Stimulated activated CD4-positive, alpha-beta T cell treated with anti-CD3 and anti-CD28 coated beads, Interleukin-15, amount 100 ng/mL, for 1 hour (primary cell): Measurements from ENCODE around the gene CHD9NB.
"Not testable (repeated sequence)": the region's sequence is repeated elsewhere in the genome, so short reads cannot be mapped to it uniquely, and the experiment has no call there.

ENCODE experiments used
- DNase-seq, 2 donors: peaks; one replicate each; pipeline ENCODE4 v3.0.0-alpha.2; 2020; ENCODE audit warnings: low read depth in 1 of 2, low spot score in 1 of 2

CHD9NB gene

DNA sequence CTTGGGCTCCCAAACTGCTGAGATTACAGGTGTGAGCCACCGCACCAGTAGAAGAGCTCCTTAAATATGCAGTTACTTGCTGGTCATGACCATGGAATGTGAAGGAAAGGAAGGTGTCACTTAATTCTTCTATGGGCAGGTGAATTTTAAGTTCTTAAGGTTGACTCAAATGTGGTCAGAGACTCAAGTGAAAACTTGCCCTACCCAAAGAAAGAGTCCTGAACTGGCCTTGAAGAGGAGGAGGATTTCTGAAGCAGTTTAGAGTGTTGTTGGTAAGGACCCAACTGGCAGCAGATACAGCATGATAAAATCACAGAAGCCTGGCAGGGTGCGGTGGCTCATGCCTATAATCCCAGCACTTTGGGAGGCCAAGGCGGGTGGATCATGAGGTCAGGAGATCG lies 31.4 kb upstream of the CHD9NB start:
- DNase-seq: no peak

DNA sequence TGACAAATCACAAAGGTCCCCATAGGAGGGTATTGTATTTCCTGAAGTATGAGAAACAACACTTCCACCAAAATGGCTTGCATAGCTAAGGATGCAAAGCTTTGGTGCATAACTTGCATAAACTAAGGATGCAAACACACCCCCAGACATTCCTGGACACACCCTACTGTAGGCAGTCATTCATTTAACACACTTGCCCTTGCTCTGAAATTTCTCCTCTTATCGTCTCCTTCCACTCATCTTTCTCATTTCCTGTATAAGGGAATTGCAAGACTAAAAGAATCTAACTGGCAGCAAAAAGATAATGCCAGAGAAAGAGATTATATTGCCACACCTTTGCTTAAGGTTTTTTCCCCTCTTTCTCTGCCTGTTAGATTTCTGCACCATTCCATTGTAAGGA lies 30.4 kb upstream of the CHD9NB start:
- no peak for DNase-seq

DNA sequence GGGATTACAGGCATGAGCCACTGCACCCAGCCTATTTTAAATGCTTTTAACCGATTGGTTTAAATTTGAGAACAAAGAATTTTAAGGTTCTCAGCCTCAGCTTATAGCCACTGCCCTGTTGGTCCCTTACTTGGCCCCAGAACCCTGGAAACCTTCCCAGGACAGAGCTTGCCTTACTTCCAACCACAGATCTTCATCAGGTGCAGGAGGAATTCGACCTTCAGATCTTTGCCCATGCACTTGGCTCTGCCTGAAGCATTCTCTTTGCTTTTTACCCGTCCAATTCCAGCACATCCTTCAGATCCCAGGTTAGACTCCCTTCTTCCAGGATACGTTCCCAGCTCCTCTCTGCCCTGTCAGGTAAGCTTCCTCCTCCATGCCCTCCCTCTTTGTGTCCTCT lies 29.8 kb upstream of the CHD9NB start:
- no peak for DNase-seq

DNA sequence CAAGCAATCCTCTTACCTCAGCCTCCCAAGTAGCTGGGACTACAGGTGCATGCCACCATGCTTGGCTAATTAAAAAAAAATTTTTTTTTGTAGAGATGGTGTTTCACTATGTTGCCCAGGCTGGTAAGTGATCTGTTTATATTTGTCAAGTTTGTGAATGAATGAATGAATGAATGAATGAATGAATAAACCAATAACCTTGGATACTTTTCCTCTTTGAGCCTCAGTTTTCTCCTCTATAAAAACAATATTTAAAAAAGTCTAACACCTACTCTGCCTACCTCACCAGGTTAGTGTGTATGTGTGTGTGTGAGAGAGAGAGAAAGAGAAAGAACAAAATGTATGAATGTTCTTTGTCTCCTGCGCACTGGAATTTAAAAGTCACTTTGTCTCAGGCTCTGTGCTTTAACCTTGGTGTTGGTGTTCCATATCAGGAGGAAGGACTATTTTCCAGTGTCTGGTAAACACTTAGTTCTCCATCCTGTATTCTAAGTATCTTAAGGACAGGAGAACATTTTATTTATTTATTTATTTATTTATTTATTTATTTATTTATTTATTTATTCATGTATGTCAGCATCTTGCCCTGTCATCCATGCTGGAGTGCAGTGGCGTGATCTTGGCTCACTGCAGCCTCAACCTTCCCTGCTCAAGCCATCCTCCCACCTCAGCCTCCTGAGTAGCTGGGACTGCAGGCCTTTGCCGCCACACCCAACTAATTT lies 29.1 kb upstream of the CHD9NB start:
- DNase-seq: no peak

DNA sequence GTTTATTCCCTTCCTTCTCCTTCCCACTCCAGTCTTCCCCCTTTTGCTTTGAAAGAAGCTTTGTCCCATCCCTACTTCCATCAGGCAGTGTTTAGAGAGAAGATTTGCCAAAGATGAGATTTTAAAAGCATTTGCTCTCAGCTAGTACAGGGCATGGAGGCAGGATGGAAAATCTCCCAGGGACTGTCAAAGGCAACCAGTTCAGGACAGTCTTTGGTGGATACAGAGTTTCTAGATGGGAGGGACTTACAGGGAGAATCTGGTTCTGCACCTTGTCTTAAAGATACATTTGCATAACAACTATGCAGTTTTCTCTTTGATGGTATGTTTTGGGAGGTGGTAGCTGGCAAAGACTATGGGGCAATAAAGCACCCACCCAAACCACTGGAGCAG lies 28.3 kb upstream of the CHD9NB start:
- no peak for DNase-seq

DNA sequence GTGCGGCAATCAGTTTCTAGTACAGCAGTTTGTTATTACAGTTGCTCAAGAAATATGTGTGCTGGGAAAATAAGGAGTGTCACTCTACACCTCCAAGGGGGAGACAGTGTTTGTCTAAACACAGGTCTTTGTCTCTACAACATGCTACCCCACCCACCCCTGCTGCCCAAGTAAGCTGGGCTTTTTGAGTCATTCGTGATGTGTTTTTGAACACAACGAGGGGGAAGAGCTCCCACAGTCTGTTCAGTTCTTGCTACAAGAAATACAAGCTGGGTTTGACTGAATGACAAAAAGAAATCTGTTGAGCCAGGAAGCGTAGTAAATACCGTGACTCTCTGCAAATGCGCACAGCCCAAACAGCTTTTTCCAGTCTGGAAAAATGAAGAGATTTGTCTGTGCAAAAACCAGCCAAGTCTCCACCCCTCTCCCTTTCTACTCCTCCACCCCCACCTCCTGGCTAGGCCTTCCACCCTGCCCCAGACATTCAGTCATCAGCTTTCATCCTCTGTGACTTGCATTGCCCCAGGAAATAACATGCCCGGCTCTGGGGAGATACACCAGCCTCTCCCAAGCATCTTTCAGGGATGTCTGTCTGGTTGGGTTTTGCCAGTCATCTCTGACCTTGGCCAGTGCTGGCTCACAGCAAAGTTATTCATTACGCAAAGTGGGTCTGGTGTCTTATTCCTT lies 27.8 kb upstream of the CHD9NB start:
- no peak for DNase-seq

DNA sequence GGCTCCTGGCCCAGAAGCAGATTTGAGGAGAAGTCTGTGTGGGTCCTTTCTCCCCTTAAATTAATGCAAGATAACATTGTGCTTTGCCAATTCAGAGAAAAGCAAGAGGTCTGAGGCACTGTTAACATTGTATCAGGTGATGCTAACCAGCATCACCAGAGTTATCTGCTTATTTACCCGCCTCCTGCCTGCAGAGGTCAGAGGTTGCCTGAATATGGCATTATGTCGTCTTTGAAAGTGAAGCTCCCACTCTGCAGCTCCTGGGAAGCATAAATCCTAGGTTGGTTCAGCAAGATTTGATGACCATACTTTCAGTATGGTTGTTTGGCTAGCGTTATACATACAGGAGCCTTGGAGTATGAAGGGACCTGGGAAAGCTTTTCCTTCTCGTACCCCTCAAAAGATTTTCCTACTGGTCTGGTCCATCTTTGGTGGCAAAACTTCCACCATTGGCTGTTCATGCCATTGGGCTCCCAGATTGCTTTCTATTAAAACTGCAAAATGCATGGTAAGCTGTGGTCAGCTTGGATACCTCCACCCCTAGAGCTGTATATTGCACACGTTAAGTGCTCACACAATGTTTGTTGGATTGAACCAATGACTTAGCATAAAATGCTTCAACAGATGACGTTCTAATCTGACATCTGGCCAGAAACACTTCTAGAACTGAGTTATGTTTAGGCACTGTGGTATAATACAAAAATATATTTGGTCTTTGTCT lies 26.2 kb upstream of the CHD9NB start:
- DNase-seq: no peak

DNA sequence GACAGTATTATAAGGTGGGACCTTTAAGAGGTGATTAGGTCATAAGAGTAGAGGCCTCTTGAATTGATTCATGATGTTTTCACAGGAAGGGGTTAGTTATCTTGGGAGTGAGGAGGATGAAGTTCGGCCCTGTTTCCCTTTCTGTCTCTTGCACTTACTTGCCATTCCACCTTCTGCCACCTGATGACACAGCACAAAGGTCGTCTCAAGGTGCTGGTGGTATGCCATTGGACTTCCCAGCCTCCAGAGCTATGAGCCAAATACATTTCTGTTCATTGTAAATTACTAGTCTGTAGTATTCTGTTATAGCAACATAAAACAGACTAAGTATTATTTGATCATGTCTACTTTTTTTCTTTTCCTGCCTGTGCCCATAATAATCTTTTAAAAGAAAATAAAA lies 25.6 kb upstream of the CHD9NB start:
- no peak for DNase-seq

DNA sequence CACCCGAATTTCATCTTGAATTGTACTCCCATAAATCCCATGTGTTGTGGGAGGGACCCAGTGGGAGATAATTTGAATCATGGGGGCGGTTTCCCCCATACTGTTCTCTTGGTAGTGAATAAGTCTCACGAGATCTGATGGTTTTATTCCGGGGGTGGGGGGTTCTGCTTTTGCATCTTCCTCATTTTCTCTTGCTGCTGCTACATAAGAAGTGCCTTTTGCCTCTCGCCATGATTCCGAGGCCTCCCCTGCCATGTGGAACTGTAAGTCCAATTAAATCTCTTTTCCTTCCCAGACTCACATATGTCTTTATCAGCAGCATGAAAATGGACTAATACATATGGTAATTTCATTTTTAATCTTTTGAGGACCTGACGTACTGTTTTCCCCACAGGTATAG lies 22.8 kb upstream of the CHD9NB start:
- not testable (repeated sequence) for DNase-seq

DNA sequence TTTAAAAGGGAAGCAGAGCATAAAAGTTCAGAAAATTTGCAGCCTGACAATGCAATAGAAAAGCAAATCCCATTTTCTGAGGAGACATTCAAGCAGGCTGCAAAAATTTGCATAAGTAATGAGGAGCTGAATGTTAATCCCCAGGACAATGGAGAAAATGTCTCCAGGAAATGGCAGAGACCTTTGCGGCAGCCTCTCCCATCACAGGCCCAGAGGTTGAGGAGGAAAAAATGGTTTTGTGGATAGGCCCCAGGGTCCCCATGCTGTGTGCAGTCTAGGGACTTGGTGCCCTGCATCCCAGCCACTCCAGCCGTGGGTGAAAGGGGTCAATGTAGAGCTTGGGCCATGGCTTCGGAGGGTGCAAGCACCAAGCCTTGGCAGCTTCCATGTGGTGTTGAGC lies 21.6 kb upstream of the CHD9NB start:
- DNase-seq: not testable (repeated sequence)

DNA sequence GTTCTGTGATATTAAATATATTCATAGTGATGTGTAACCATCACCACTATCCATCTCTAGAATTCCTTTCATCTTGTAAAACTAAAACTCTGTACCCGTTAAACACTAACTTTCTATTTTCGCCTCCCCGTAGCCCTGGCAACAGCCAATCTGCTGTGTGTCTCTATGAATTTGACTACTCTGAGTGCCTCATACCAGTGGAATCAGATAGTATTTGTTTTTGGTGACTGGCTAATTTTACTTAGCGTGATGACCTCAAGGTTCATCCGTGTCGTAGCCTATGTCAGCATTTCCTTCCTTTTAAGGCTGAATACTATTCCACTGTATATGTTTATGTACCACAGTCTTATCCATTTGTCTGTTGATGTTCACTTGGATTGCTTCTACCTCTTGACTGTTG lies 20.3 kb upstream of the CHD9NB start:
- DNase-seq: no peak

DNA sequence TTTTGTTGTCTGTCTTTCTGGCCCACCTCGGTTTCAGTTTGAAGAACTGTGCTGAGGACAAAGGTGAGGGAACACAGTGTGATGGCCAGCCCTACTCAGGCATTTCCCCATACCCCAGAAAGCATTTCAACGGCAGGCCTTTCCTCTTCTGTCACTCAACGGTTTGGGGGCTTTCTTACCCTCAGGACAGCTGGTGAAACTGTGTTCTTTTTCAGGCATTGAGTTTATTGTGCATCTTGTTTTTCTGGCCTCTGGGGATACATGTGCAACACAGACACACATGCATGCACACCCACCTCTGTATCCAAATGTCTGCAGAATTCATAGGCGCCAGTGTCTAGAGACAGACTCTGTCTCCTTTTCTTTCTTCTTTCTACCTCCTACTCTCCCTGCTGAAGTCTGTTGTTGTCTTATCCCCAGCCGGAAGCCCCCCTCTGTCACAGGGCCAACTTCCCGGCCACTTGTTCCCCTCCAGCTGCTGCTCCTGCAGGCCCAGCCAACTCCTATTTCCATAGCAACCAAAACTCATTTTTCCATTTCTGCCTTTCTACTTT lies 19.1 kb upstream of the CHD9NB start:
- DNase-seq: no peak

DNA sequence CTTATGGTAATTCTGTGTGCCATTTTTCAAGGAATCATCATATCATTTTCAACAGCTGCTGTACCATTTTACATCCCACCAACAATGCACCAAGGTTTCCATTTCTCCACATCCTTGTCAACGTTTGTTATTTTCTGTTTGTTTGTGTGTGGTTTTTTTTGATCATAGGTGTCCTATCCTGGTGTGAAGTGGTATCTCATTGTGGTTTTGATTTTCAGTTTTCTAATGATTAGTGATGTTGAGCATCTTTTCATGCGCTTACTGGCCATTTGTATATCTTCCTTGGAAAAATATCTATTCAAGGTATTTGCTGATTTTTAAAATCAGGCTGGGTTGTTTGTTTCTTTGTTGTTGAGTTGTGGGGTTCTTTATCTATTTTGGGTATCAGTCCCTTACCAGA lies 17.1 kb upstream of the CHD9NB start:
- DNase-seq: no peak

DNA sequence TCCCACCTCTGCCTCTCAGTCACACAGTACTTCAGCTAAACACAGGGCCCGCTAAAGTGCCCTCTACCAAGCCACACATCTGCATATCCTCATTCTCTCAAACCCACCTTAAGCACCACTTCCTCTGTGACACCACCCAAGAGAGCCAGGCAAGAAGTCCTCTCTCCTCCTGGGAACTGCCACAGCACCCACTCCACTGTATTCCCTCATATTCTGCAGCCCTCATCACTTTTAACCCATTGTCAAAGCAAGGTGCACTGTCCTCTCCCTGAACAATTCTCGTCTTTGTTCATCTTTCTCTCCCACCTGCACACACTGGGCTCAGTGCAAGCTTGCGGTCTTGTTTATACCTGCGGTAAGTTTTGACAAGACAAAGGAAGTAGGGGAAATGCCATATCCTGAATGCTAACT lies 15.7 kb upstream of the CHD9NB start:
- no peak for DNase-seq

DNA sequence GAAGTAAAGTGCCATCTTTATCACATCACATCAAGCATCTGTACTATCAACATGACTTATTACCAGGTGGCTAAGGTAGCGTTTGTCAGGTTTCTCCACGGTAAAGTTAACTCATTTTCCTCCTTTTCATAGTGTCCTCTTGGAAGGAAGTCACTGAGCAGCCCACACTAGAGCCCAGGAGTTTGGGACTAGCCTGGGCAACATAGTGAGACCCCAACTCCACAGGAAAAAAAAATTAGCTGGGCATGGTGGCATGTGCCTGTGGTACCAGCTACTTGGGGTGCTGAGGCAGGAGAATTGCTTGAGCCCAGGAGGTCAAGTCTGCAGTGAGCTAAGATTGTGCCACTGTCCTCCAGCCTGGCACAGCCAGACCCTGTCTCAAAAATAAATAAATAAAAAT lies 15.0 kb upstream of the CHD9NB start:
- no peak for DNase-seq

DNA sequence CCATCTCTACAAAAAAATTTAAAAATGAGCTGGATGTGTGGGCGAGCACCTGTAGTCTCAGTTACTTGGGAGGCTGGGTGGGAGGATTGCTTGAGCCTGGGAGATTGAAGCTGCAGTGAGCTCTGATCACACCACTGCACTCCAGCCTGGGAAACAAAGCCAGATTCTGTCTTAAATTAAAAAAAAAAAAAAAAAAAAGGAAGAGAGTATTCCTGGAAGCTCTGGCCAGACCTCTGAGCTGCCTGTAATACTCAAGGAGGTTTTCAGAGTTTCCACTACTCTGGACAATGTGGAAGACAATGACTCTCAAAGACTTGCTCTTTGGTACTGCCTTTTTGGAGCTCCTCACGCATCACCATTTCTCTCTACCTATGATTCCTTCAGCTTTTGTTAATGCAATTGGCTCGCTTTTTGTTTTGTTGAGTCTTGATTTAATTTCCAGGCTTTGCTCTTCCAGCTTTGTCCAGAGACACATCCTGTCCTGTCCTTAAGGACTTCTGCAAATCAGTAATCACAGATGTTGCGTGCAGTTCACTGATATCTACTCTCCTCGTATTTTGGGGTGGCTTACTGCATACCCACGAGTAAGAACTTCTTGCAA lies 12.9 kb upstream of the CHD9NB start:
- no peak for DNase-seq

DNA sequence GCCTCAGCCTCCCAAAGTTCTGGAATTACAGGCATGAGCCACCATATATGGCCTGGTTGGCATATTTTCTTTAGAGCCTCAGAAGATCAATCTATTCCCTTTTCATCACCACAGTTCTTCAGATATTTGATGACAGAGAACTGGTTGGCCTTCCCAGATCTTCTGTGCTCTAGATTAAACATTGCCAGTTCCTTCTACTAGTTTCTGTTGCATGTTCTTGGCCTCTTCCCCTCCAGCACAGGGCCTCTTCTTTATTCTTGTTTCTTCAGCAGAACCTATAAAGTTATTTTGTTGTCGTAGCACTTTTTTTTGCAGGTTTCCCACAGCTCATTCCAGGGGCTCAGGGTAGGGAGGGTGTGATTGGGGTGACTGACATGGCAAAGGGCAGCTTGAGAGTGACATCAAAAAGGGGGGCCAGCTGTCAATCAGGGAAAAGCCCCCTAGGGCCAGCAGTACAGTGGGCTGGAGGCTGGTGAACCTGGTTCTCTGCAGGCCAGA lies 11.4 kb upstream of the CHD9NB start:
- DNase-seq: no peak

DNA sequence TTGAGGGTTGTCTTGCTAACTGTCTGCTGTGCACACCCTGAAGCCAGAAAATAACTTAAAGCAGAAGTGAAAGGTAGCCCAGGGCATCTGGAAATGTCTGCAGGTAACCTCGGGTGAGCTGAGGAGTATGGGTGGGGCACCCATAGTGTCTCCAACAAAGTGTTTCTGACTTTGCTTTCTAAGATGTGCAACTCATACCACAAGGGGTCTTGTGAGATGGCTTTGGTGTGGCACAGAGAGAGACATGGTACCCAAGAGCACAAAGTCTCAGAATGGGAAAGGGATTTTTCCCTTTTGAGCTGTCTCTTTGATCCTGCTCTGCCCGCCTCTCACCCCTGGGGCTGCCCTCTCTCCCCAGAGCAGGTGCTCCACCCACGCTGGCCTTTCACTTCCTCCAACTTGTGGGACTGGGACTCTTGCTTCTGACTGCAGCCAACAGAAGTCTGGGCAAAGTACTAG lies 9.0 kb upstream of the CHD9NB start:
- DNase-seq: no peak

DNA sequence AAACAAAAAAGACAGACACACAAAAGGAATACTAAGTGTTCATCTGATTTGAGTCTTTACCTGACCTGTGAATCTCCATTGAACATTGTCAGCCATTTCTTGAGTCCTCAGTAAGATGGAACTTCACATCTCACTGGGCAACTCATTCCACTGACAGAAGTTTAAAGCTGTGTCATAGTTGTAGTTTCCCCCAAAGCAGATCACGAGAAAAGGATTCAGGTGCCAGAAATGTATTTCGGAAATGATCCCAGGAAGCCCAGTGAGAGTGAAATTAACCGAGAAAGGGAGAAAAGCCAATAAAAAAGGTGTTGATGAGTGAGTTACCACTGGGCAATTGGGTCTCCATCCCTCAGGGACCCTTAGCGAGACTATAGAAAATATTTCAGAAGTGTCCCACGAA lies 8.6 kb upstream of the CHD9NB start:
- DNase-seq: no peak

DNA sequence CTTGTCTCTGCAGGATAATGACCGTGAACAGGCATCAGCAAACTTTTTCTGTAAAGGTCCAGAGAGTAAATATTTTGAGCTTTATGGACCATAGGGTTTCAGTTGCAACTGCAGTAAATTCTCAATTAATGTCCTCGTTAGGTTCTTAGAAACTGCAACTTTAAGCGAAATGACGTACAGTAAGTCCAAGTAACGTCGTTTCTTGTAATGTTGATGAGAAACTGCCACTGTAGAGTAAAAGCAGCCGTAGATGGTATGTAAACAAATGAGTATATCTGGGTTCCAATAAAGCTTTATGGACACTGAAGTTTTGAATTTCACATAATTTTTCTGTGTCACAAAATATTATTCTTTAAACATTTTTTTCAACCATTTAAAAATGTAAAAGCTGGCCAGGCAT lies 7.0 kb upstream of the CHD9NB start:
- no peak for DNase-seq

DNA sequence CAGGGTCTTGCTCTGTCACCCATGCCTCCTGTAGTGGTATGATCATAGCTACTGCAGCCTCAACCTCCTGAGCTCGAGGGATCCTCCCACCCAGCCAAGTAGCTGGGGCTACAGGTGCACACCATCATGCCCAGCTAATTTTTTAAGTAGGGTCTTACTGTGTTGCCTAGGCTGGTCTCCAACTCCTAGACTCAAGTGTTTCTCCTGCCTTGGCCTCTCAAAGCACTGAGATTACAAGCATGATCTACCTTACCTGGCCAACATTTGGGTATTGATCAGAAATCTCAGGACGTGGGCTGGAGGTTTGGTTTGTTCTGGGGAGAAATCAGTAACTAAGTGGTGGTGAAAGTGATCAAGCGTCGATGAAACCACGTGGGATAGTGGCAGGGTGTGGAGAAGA lies 6.2 kb upstream of the CHD9NB start:
- no peak for DNase-seq
